ENCODE measurements around the gene MMP26.
"Not testable (repeated sequence)": the region's sequence is repeated elsewhere in the genome, so short reads cannot be mapped to it uniquely, and the experiment has no call there.

Gene MMP26

DNA sequence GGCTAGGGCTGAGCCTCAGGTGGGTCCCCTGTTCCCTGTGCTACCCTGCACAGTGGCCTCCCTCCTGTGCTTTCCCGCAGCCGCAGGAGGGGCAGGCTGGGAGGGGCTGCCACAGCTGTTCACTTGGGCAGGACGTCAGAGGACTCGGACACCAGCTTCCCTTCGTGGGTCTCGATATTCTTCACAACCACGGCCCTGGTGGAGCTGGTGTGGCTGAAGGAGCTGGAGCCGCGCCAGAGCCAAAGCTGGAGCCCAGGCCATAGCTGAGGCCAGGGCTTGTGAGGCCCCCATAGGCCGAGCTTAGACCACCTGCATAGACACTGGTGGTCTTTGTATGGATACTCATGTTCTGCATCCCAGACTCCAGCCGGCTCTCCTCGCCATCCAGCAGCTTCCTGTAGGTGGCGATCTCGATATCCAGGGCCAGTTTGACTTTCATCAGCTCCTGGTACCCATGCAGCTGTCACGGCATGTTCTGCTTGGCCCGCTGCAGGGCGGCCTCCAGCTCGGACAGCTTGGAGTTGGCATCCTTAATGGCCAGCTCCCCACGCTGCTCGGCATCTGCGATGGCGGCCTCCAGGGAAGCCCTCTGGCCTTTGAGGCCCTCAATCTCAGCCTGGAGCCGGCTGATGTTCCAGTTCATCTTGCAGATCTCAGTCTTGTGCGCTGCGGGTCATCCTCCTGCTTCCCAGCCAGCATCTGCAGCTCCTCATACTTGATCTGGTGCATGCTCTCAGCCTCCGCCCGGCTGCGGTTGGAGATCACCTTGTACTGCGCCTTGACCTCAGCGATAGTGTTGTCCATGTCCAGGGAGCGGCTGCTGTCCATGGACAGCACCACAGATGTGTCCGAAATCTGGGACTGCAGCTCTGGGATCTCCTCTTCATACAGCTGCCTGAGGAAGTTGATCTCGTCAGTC is 18.3 kb downstream of the MMP26 start:
- DNase-seq (ENCODE audit: low read depth), result not testable (repeated sequence)

DNA sequence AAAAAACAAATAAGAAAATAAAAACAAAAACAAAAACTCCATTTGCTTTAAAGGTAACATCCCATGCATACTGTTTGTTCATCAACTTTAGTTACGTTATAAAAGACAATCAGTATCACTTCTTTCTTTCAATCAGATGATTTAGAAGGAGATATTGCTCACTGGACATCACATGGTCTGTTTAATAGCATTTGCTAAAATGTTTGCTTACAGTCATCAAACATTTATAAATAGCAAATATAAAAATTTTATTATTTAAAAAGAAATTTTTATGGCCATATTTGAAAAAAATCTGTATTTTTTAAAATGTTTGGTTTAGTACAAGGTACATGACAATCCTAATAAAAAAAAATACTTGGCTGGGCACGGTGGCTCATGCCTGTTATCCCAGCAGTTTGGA is 22.6 kb downstream of the MMP26 start:
- DNase-seq (ENCODE audit: low read depth), result no peak

DNA sequence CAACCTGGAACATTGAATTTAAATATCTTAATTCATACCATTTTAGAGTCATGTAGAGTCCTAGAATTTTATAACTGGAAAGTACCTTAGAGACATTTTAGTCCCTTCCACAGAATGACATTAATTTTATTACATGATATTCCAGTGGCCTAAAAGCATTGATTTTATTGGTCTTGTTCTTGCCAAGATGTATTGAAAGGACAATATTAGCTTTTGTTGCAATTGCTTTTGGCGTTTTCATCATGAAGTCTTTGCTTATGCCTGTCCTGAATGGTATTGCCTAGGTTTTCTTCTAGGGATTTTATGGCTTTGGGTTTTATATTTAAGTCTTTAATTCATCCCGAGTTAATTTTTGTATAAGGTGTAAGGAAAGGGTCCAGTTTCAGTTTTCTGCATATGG is 36.2 kb downstream of the MMP26 start:
- DNase-seq (ENCODE audit: low read depth), result no peak

GRCh38 chr11:4748438-4748837 is 43.9 kb downstream of the MMP26 start:
- no peak for DNase-seq (ENCODE audit: low read depth)

DNA sequence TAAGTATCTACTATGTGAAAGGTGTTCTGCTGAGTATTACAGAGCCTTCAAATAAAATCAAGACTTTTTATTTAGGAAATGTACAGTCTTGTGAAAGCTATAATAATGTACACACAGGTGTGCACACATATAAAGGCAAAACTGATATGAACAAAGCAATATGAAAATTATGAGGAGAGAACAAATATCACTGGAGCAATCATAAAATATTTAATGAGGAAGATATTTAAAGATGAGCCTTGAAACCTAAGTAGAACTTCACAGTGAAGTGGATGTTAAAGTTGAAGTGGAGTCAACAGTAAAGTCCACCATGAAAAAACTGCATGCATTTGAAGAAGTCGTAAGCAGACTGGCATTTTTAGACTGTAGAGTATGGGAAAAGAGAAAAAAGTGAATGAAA is 46.6 kb downstream of the MMP26 start:
- no peak for DNase-seq (ENCODE audit: low read depth)
